HuH-7 (cell line): ENCODE results near the gene SART1.
"Not testable (repeated sequence)": the region's sequence is repeated elsewhere in the genome, so short reads cannot be mapped to it uniquely, and the experiment has no call there.

Experiments used
- DNase-seq: peaks from one replicate; pipeline ENCODE4 v3.0.0; 2011; ENCODE audit warnings: low spot score

The SART1 gene

GRCh38 chr11:66017321-66017720 is 55.8 kb downstream of the SART1 start:
- DNase-seq = no peak

GRCh38 chr11:66020212-66020611 is 58.7 kb downstream of the SART1 start:
- no peak for DNase-seq

GRCh38 chr11:66020618-66021357 is 59.3 kb downstream of the SART1 start:
- no peak for DNase-seq

GRCh38 chr11:66022401-66023185 is 61.1 kb downstream of the SART1 start:
- peak; percentile 82 for DNase-seq

GRCh38 chr11:66023186-66023440 is 61.6 kb downstream of the SART1 start:
- DNase-seq = not testable (repeated sequence)

- no peak for DNase-seq
Observed at GRCh38 chr11:66026017-66026529, 64.5 kb downstream of the SART1 start, which contains the start of gene CATSPER1. Gene CATSPER1 (minus strand): TSS chr11:66026479. CDS start chr11:66026379, 100 bp downstream.
